GM18502 (cell line): ENCODE results near the gene FGD6.
"Not testable (repeated sequence)": the region's sequence is repeated elsewhere in the genome, so short reads cannot be mapped to it uniquely, and the experiment has no call there.

Source experiments
- ATAC-seq: cut with Tn5 transposase; IDR thresholded peaks from one replicate; pipeline ENCODE4 v1.9.1; 2021; ENCODE audit warnings: mild to moderate bottlenecking; ENCODE audit not compliant: unreplicated experiment, poor library complexity

Gene FGD6

GRCh38 chr12:95100264-95101190 is 116.7 kb downstream of the FGD6 start:
- no peak for ATAC-seq

- ATAC-seq: no peak
Observed at GRCh38 chr12:95099270-95099790, 117.9 kb downstream of the FGD6 start.

- no peak for ATAC-seq
Observed at GRCh38 chr12:95096852-95097251, 120.4 kb downstream of the FGD6 start.

GRCh38 chr12:95096378-95096777 is 120.9 kb downstream of the FGD6 start:
- ATAC-seq: no peak

GRCh38 chr12:95095866-95096265 is 121.4 kb downstream of the FGD6 start:
- ATAC-seq: not testable (repeated sequence)

GRCh38 chr12:95089462-95089861 is 127.8 kb downstream of the FGD6 start:
- no peak for ATAC-seq

GRCh38 chr12:95088379-95088778 is 128.9 kb downstream of the FGD6 start:
- peak; percentile 77 for ATAC-seq

- no peak for ATAC-seq
Observed at GRCh38 chr12:95085612-95086011, 131.7 kb downstream of the FGD6 start.

GRCh38 chr12:95083938-95084337 is 133.3 kb downstream of the FGD6 start:
- no peak for ATAC-seq

- ATAC-seq: no peak
Observed at GRCh38 chr12:95083471-95083870, 133.8 kb downstream of the FGD6 start.

- ATAC-seq: no peak
Observed at GRCh38 chr12:95077341-95077740, 139.9 kb downstream of the FGD6 start.

GRCh38 chr12:95074766-95075165 is 142.5 kb downstream of the FGD6 start:
- ATAC-seq: no peak

GRCh38 chr12:95073698-95074520 is 143.4 kb downstream of the FGD6 start:
- no peak for ATAC-seq

- peak; percentile 95 for ATAC-seq
Observed at GRCh38 chr12:95072900-95073697, 144.2 kb downstream of the FGD6 start, which contains the start of gene NR2C1. NR2C1 (minus strand) TSS chr12:95073618; CDS start chr12:95067384, 6,234 bp downstream.

GRCh38 chr12:95070378-95070777 is 146.9 kb downstream of the FGD6 start:
- no peak for ATAC-seq

GRCh38 chr12:95066091-95066855 is 151.0 kb downstream of the FGD6 start:
- no peak for ATAC-seq

- no peak for ATAC-seq
Observed at GRCh38 chr12:95060951-95061350, 156.3 kb downstream of the FGD6 start.

- ATAC-seq: no peak
Observed at GRCh38 chr12:95059984-95060383, 157.3 kb downstream of the FGD6 start.

GRCh38 chr12:95057424-95057823 is 159.8 kb downstream of the FGD6 start:
- ATAC-seq: no peak
